Adrenal gland (tissue), 12 donors: ENCODE data around the gene DLX3. TPM values are rescaled to one million over a fixed set of nuclear protein-coding genes. Genes with fewer than 3 reads are reported as not detected.
A peak's percentile ranks its signal among the peaks of the same experiment; 100 is the strongest.

Experiments
- DNase-seq, 7 donors: peaks; one replicate each; pipeline ENCODE4 v3.0.0-alpha.2; 2019 to 2020
- H3K27ac ChIP-seq, 5 donors: fragments of 200-600 bp; sonication (generic) in 4 of 5; 1 replicate in 3 of 5; 2 replicates in 2 of 5; pipeline versions ENCODE4 v1.5.1 to v1.8.0; 2016 to 2020; ENCODE audit warnings: mild to moderate bottlenecking in 1 of 5
- H3K27me3 ChIP-seq: fragments of 200-600 bp; 2 replicates; pipeline ENCODE4 v1.8.0; 2021
- H3K36me3 ChIP-seq, 2 donors: fragments of 200-600 bp; replicated peaks in 1 of 2; 1 replicate in 1 of 2; 2 replicates in 1 of 2; pipeline versions ENCODE4 v1.5.1 to v1.8.0; 2018 to 2022
- H3K4me1 ChIP-seq, 2 donors: fragments of 200-600 bp; replicated peaks in 1 of 2; 1 replicate in 1 of 2; 2 replicates in 1 of 2; pipeline versions ENCODE4 v1.5.1 to v1.8.0; 2018 to 2021
- H3K4me3 ChIP-seq, 4 donors: fragments of 200-600 bp; sonication (generic) in 3 of 4; one replicate each; pipeline ENCODE4 v1.5.1; 2016 to 2018
- H3K9me3 ChIP-seq, 3 donors: fragments of 200-600 bp; sonication (generic) in 1 of 3; replicated peaks in 1 of 3; 1 replicate in 2 of 3; 2 replicates in 1 of 3; pipeline versions ENCODE4 v1.5.1 to v1.8.0; 2016 to 2021
- POLR2A ChIP-seq, 2 donors: fragments of 450-650 bp; IDR thresholded peaks; one replicate each; pipeline ENCODE4 v1.6.1; 2017; ENCODE audit warnings: antibody characterized with exemption in 2 of 2, mild to moderate bottlenecking in 2 of 2, moderate library complexity in 1 of 2
- WGBS, 4 donors: extraction: QIAGEN DNeasy Blood & Tissue Kit in 2 of 4; methylation state at CpG; one replicate each; pipeline versions ENCODE4 v1.1.5 to v1.1.7; 2013 to 2017; 5-methylcytosine and 5-hydroxymethylcytosine counted together
- intact Hi-C, 2 donors: fragments of 100-400 bp; cut with DNase I; formaldehyde crosslinking; loops; one replicate each; pipeline versions ENCODE4 v1.14.1 to v1.15.0; 2022 to 2023
- polyA plus RNA-seq, 3 donors: library from polyadenylated mRNA; stranded (reverse); fragments of 200-250 nt in 2 of 3; fragments of 350-450 nt in 1 of 3; fragmentation: Illumina TruSeq in 1 of 3; extraction: RNeasy Lipid Tissue Mini Kit (QIAGEN cat#74804) in 1 of 3; gene quantifications; one replicate each; pipeline ENCODE4 v1.2.3, GENCODE V29; 2013 to 2014
- total RNA-seq, 9 donors: library from RNA; depleted of rRNA in 4 of 9; stranded (reverse); fragments of >200 nt in 4 of 9; fragments of 120-200 nt in 1 of 9; fragmentation: NEBNext Ultra II Directional in 1 of 9; extraction: Animal tissue kit (Norgen Biotek cat#: 25700) in 1 of 9; gene quantifications; one replicate each; pipeline versions ENCODE4 v1.1.0 to v1.2.4, GENCODE V29; 2013 to 2023
- TF ChIP-seq, protein P1 (sequence below), 6 experiments: fragments of 450-650 bp in 4 of 6; fragments of 200-600 bp in 2 of 6; sonication (generic) in 1 of 6; IDR thresholded peaks; 1 replicate in 5 of 6; 2 replicates in 1 of 6; pipeline versions ENCODE4 v1.5.1 to v1.8.0; 2016 to 2021; ENCODE audit warnings: antibody characterized with exemption in 6 of 6, mild to moderate bottlenecking in 2 of 6, moderate library complexity in 1 of 6
- donor health status: healthy with polysubstance abuse.
- donor health status: Bipolar disorder and iron deficiency.
- donor health status: DM: yes; HTN: yes; CAD: no.
- donor health status: DM: no; HTN: no; CAD: no.
- donor health status: DM: no; HTN: no; CAD: no.
- donor health status: DM: yes; HTN: yes; CAD: no.

The DLX3 gene
- total and polyA plus RNA-seq, 12 donors, result 0.07 to 0.83 (median 0.36) TPM; not detected in 4

DNA sequence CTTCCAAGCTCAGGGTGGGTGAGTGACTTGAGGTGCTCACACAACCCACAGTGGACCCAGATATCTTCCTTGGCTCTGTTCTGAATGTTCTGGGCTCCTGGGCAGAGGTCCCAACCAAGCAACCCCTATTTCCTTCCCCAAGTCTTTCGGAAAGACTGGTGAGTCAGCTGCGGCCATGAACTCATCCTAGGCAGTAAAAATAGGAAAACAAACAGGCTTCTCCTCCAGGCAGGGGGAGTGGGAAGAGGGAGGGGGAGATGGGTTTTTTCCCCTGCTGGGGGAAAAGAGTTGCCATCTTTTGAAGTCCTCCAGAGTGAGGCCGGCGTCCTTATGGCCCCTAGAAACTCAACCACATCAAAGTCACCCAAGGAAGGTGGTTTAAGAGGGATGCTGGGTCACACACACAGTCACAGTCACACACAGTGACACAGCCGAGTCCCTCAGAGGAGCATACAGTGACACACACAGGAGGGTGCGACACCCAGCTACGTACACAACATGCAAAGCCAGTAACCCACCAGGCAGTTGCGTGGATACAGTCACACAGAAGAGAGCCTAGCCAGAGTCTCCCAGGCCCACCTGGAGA lies 42.0 kb downstream of the DLX3 start:
- no peaks in the 10 kb centered on the region for H3K36me3 ChIP-seq
- peak; percentile 43 to 68 (median 59) for DNase-seq
- TF ChIP-seq, protein P1, sequence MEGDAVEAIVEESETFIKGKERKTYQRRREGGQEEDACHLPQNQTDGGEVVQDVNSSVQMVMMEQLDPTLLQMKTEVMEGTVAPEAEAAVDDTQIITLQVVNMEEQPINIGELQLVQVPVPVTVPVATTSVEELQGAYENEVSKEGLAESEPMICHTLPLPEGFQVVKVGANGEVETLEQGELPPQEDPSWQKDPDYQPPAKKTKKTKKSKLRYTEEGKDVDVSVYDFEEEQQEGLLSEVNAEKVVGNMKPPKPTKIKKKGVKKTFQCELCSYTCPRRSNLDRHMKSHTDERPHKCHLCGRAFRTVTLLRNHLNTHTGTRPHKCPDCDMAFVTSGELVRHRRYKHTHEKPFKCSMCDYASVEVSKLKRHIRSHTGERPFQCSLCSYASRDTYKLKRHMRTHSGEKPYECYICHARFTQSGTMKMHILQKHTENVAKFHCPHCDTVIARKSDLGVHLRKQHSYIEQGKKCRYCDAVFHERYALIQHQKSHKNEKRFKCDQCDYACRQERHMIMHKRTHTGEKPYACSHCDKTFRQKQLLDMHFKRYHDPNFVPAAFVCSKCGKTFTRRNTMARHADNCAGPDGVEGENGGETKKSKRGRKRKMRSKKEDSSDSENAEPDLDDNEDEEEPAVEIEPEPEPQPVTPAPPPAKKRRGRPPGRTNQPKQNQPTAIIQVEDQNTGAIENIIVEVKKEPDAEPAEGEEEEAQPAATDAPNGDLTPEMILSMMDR (IDR thresholded peaks at IDR 0.05), result no peak
- no peak for TF ChIP-seq POLR2A (IDR thresholded peaks at IDR 0.05)
- no peak overlapping the region for H3K4me3 ChIP-seq
- H3K9me3 ChIP-seq, result no peaks in the 10 kb centered on the region
- intact Hi-C loops, result no loop called here
- H3K27ac ChIP-seq, result peak overlapping the region in 2 of 5 donors; percentile 74
- 31 to 48% (median 43%) methylated on average over 6 to 8 of the region's 8 CpGs for WGBS, 4 donors
- no peaks in the 10 kb centered on the region for H3K27me3 ChIP-seq
- peaks cover 9 to 23% of the 10 kb centered on the region in 2 donors for H3K4me1 ChIP-seq

DNA sequence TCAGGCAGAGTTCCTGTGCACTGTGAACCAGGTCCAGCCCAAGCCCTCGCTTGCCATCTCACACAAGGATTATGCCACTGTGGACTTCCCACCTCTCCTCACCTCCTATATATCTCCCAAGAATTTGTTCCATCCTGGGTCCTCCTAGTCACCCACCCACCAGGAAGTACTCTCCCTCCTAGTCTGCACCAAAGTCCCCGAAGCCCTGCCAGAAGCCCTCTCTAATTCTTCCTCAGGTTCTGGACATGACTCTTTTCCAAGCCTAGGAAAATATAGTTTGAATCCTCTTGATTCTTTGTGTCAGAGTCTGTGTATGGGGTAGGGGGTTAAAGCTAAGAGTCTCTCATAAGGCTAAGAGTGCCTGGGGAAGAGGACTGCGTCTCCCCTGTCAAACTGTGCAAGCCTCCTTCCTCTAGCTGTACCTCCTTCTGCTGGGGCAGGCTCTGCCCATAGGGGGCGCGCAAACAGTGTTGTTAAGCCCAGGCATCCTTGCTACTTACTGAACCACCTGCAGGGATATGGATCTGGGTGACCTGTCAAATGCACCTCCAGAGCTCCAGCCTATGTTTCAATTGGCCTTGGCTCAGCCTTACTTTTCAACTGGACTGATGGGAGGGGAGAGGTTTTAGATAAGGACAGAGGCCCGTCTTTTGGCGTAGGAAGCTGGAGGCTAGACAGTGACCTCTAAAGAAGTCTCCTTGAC lies 42.7 kb downstream of the DLX3 start:
- DNase-seq, result peak; percentile 76 to 86 (median 84)
- whole genome bisulfite sequencing, 4 donors, result 29 to 40% (median 34%) methylated on average over 7 of the region's 7 CpGs
- Histone ChIP-seq H3K36me3 (no peaks in the 10 kb centered on the region), H3K27me3 (no peaks in the 10 kb centered on the region), H3K4me1 (peaks cover 9 to 24% of the 10 kb centered on the region in 2 donors), H3K27ac (peak overlapping the region in 2 of 5 donors; percentile 74), H3K4me3 (no peak overlapping the region), H3K9me3 (no peaks in the 10 kb centered on the region)
- intact Hi-C loops, result no loop called here
- TF ChIP-seq POLR2A (IDR thresholded peaks at IDR 0.05), result no peak
- TF ChIP-seq, protein P1 (IDR thresholded peaks at IDR 0.05), result peak; percentile 63 to 75 (median 69)

DNA sequence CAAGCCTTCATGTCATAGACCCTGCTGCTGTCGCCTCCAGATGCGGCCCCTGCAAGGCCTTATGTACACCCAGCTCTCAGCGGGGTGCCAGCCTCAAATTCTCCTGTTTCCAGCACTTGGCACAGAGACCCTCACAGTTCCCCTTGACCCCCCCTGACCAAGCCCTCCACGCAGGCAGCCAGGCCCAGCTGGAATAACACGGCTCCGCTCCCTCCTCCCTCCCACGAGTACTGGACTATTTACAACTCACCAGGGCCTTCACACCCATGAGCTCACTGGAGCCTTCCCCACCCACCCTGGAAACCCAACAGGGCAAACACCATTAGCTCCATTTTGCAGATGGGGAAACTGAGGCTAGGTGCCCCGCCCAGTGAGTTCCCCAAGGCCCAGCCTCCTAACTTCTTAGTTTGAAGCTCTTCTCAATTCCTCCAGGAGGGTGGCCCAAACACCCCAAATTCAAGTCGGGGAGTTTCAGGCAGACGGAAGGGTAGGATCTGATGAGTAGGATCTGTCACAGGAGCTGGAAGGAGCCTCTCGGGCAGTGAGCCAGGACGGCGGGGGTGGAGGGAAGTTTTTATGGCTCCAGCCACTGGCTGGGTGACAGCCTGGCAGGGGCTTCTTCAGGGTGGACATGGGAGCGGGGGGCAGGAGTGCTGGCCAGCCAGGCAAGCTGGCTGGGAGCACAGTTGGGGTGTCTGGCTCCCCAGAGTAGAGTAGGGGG lies 43.5 kb downstream of the DLX3 start:
- Histone ChIP-seq H3K4me3 (no peak overlapping the region), H3K27me3 (no peaks in the 10 kb centered on the region), H3K9me3 (no peaks in the 10 kb centered on the region), H3K27ac (peak overlapping the region in 1 of 5 donors; percentile 13), H3K36me3 (no peaks in the 10 kb centered on the region), H3K4me1 (peaks cover 9 to 30% of the 10 kb centered on the region in 2 donors)
- intact Hi-C loops, result no loop called here
- TF ChIP-seq POLR2A (IDR thresholded peaks at IDR 0.05), result no peak
- TF ChIP-seq, protein P1 (IDR thresholded peaks at IDR 0.05), result no peak
- WGBS, 4 donors, result 42 to 50% (median 47%) methylated on average over 8 to 14 of the region's 14 CpGs
- DNase-seq, result peak; percentile 52 to 72 (median 60)

DNA sequence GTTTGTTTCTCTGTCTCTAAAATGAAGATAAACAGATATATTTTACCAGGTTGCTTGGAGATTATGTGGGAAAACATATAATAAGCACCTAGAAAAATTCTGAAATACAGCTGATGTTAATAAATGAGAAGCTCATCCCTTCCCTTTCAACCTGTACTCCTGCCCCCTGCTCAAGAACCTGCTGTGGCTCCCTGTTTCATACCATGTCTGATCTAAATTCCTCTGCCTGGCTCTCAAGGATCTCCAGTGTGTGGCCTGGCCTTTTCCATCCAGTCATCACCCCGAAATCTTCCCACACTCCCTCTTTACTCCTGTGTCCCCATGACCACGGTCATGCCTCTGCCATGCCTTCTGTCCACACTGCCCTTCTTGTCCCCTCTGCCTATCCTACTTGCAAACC lies 45.4 kb downstream of the DLX3 start:
- TF ChIP-seq, protein P1 (IDR thresholded peaks at IDR 0.05), result no peak
- no peak for TF ChIP-seq POLR2A (IDR thresholded peaks at IDR 0.05)
- intact Hi-C loops, result loop anchor here in 1 of 2 donors (10.0 kb wide), 1 partner anchor 965 kb away; no protein-coding TSS in a partner anchor
- H3K4me3 ChIP-seq, result no peak overlapping the region
- no peak for DNase-seq
- 54 to 68% (median 65%) methylated on average over 2 of the region's 2 CpGs for WGBS, 4 donors
- H3K27ac ChIP-seq, result no peak overlapping the region
- no peaks in the 10 kb centered on the region for H3K27me3 ChIP-seq
- peaks cover 9 to 30% of the 10 kb centered on the region in 2 donors for H3K4me1 ChIP-seq
- no peaks in the 10 kb centered on the region for H3K36me3 ChIP-seq
- no peaks in the 10 kb centered on the region for H3K9me3 ChIP-seq
